Brain pericyte (primary cell): ENCODE data around the gene TTF2.

ENCODE experiments used
- DNase-seq: peaks from one replicate; pipeline ENCODE4 v3.0.0-alpha.2; 2012; ENCODE audit warnings: low read depth, low spot score

The TTF2 gene

GRCh38 chr1:117045644-117046043, 14.5 kb upstream of the TTF2 start:
- no peak for DNase-seq

GRCh38 chr1:117046781-117047180, 13.3 kb upstream of the TTF2 start:
- no peak for DNase-seq

- no peak for DNase-seq
These were observed 12.9 kb upstream of the TTF2 start for GRCh38 chr1:117047271-117047670.

GRCh38 chr1:117049857-117050256, 10.3 kb upstream of the TTF2 start:
- no peak for DNase-seq

GRCh38 chr1:117051224-117052064, 8.7 kb upstream of the TTF2 start:
- no peak for DNase-seq

GRCh38 chr1:117054068-117054467, 6.1 kb upstream of the TTF2 start:
- DNase-seq: no peak

- DNase-seq: no peak
These were observed 1.3 kb upstream of the TTF2 start for GRCh38 chr1:117058810-117059209.

- no peak for DNase-seq
These were observed 820 bp upstream of the TTF2 start for GRCh38 chr1:117059334-117059677.

GRCh38 chr1:117060441-117061317, 553 bp downstream of the TTF2 start:
- no peak for DNase-seq

- no peak for DNase-seq
These were observed 1.9 kb downstream of the TTF2 start for GRCh38 chr1:117061986-117062415.

GRCh38 chr1:117066367-117066766, 6.2 kb downstream of the TTF2 start:
- DNase-seq: no peak

- DNase-seq: no peak
These were observed 7.6 kb downstream of the TTF2 start for GRCh38 chr1:117067533-117068370.

GRCh38 chr1:117068580-117068979, 8.5 kb downstream of the TTF2 start:
- no peak for DNase-seq

- DNase-seq: no peak
These were observed 9.2 kb downstream of the TTF2 start for GRCh38 chr1:117069220-117069844.

- DNase-seq: no peak
These were observed 10.0 kb downstream of the TTF2 start for GRCh38 chr1:117070124-117070523.

GRCh38 chr1:117076648-117077047, 16.5 kb downstream of the TTF2 start:
- no peak for DNase-seq

- no peak for DNase-seq
These were observed 17.1 kb downstream of the TTF2 start for GRCh38 chr1:117077267-117077666.

- no peak for DNase-seq
These were observed 19.6 kb downstream of the TTF2 start for GRCh38 chr1:117079737-117080136.

GRCh38 chr1:117084231-117084630, 24.1 kb downstream of the TTF2 start:
- DNase-seq: no peak

- DNase-seq: no peak
These were observed 27.6 kb downstream of the TTF2 start for GRCh38 chr1:117087686-117088085.

GRCh38 chr1:117089996-117090395, 29.9 kb downstream of the TTF2 start:
- DNase-seq: no peak
